ENCODE data around the gene CHD5. TPM values are rescaled to one million over a fixed set of nuclear protein-coding genes. Genes with fewer than 3 reads are reported as not detected.

The CHD5 gene
- total RNA-seq, 1 donor from 2014 or later = 0.16 TPM

GRCh38 chr1:6148497-6149241, 31.5 kb downstream of the CHD5 start:
- Mint-ChIP-seq H3K4me3 (peak overlapping the region; percentile 65), H3K36me3 (ENCODE audit: low read depth) (no peaks in the 10 kb centered on the region), H3K27ac (ENCODE audit: unreplicated experiment) (no peak overlapping the region), H3K27me3 (ENCODE audit: low read depth) (peaks cover 14% of the 10 kb centered on the region), H3K4me1 (peaks cover 8% of the 10 kb centered on the region), H3K9me3 (no peaks in the 10 kb centered on the region)
- peak; percentile 58 for DNase-seq (ENCODE audit: low read depth, low spot score)
- TF ChIP-seq CTCF (conservative IDR thresholded peaks at IDR 0.05) = no peak

GRCh38 chr1:6145864-6146410, 34.2 kb downstream of the CHD5 start:
- H3K4me3 Mint-ChIP-seq = no peak overlapping the region

GRCh38 chr1:6145396-6145750, 34.7 kb downstream of the CHD5 start:
- no peak overlapping the region for H3K4me3 Mint-ChIP-seq
- peaks cover 8% of the 10 kb centered on the region for H3K4me1 Mint-ChIP-seq
- peaks cover 10% of the 10 kb centered on the region for H3K27me3 Mint-ChIP-seq (ENCODE audit: low read depth)
- no peak overlapping the region for H3K27ac Mint-ChIP-seq (ENCODE audit: unreplicated experiment)
- H3K9me3 Mint-ChIP-seq = no peaks in the 10 kb centered on the region
- TF ChIP-seq CTCF (conservative IDR thresholded peaks at IDR 0.05) = no peak
- H3K36me3 Mint-ChIP-seq (ENCODE audit: low read depth) = no peaks in the 10 kb centered on the region
- DNase-seq (ENCODE audit: low read depth, low spot score) = no peak

More at GRCh38 chr1:6145864-6146410, 34.2 kb downstream of the CHD5 start:
- H3K27me3 Mint-ChIP-seq (ENCODE audit: low read depth) = peaks cover 10% of the 10 kb centered on the region
- DNase-seq (ENCODE audit: low read depth, low spot score) = no peak
- TF ChIP-seq CTCF (conservative IDR thresholded peaks at IDR 0.05) = no peak
- peaks cover 8% of the 10 kb centered on the region for H3K4me1 Mint-ChIP-seq
- no peaks in the 10 kb centered on the region for H3K36me3 Mint-ChIP-seq (ENCODE audit: low read depth)
- no peaks in the 10 kb centered on the region for H3K9me3 Mint-ChIP-seq
- H3K27ac Mint-ChIP-seq (ENCODE audit: unreplicated experiment) = no peak overlapping the region

- Mint-ChIP-seq H3K4me3 (no peak overlapping the region), H3K27me3 (ENCODE audit: low read depth) (peaks cover 10% of the 10 kb centered on the region), H3K36me3 (ENCODE audit: low read depth) (no peaks in the 10 kb centered on the region), H3K9me3 (no peaks in the 10 kb centered on the region), H3K27ac (ENCODE audit: unreplicated experiment) (no peak overlapping the region), H3K4me1 (peaks cover 8% of the 10 kb centered on the region)
- DNase-seq (ENCODE audit: low read depth, low spot score) = no peak
- TF ChIP-seq CTCF (conservative IDR thresholded peaks at IDR 0.05) = no peak
These were observed 35.3 kb downstream of the CHD5 start for GRCh38 chr1:6144647-6145395.

- peaks cover 8% of the 10 kb centered on the region for H3K4me1 Mint-ChIP-seq
- H3K27ac Mint-ChIP-seq (ENCODE audit: unreplicated experiment) = peak overlapping the region; percentile 62
- TF ChIP-seq CTCF (conservative IDR thresholded peaks at IDR 0.05) = no peak
- no peak for DNase-seq (ENCODE audit: low read depth, low spot score)
- no peaks in the 10 kb centered on the region for H3K36me3 Mint-ChIP-seq (ENCODE audit: low read depth)
- no peaks in the 10 kb centered on the region for H3K9me3 Mint-ChIP-seq
- peaks cover 10% of the 10 kb centered on the region for H3K27me3 Mint-ChIP-seq (ENCODE audit: low read depth)
- no peak overlapping the region for H3K4me3 Mint-ChIP-seq
These were observed 35.9 kb downstream of the CHD5 start for GRCh38 chr1:6144175-6144574.
